Esophagus mucosa (tissue), 1 donor: ENCODE results near the gene PGA5. TPM values are rescaled to one million over a fixed set of nuclear protein-coding genes. Genes with fewer than 3 reads are reported as not detected.
"Not testable (repeated sequence)": the region's sequence is repeated elsewhere in the genome, so short reads cannot be mapped to it uniquely, and the experiment has no call there.

Source experiments
- ATAC-seq: fragments of 200-7000 bp; cut with Tn5 transposase; one replicate; pipeline ENCODE4 v1.9.1; 2020
- total RNA-seq: library from RNA; stranded (reverse); gene quantifications from one replicate; pipeline ENCODE4 v1.2.4, GENCODE V29; 2023
- donor health status: DM: yes; HTN: yes; CAD: no.

PGA5 gene
- not detected for total RNA-seq

- not testable (repeated sequence) for ATAC-seq
Observed at GRCh38 chr11:61240875-61241274, at the start of gene PGA5. Gene PGA5 (plus strand): TSS chr11:61241175. CDS start chr11:61241227, 52 bp downstream.

- no peak for ATAC-seq
Observed at GRCh38 chr11:61193596-61193995, 47.4 kb upstream of the PGA5 start.

- no peak for ATAC-seq
Observed at GRCh38 chr11:61194169-61194671, 46.8 kb upstream of the PGA5 start.

GRCh38 chr11:61194981-61195695 is 45.8 kb upstream of the PGA5 start:
- ATAC-seq = no peak

- ATAC-seq = no peak
Observed at GRCh38 chr11:61195719-61196118, 45.3 kb upstream of the PGA5 start.

- no peak for ATAC-seq
Observed at GRCh38 chr11:61198361-61198760, 42.6 kb upstream of the PGA5 start.

- ATAC-seq = no peak
Observed at GRCh38 chr11:61198948-61199523, 41.9 kb upstream of the PGA5 start.

- ATAC-seq = no peak
Observed at GRCh38 chr11:61201476-61201875, 39.5 kb upstream of the PGA5 start.

GRCh38 chr11:61202950-61203746 is 37.8 kb upstream of the PGA5 start, which contains the start of gene PGA3:
Gene PGA3 (plus strand): TSS chr11:61203515. CDS start chr11:61203565, 50 bp downstream.
- ATAC-seq = not testable (repeated sequence)

- ATAC-seq = not testable (repeated sequence)
Observed at GRCh38 chr11:61203873-61204272, 37.1 kb upstream of the PGA5 start.

- not testable (repeated sequence) for ATAC-seq
Observed at GRCh38 chr11:61204502-61205059, 36.4 kb upstream of the PGA5 start.

GRCh38 chr11:61207636-61208310 is 33.2 kb upstream of the PGA5 start:
- not testable (repeated sequence) for ATAC-seq

- not testable (repeated sequence) for ATAC-seq
Observed at GRCh38 chr11:61210629-61211028, 30.3 kb upstream of the PGA5 start.

- ATAC-seq = not testable (repeated sequence)
Observed at GRCh38 chr11:61211327-61211952, 29.5 kb upstream of the PGA5 start.

GRCh38 chr11:61212202-61212601 is 28.8 kb upstream of the PGA5 start:
- ATAC-seq = not testable (repeated sequence)

GRCh38 chr11:61213711-61214324 is 27.2 kb upstream of the PGA5 start:
- ATAC-seq = not testable (repeated sequence)

- not testable (repeated sequence) for ATAC-seq
Observed at GRCh38 chr11:61218306-61218705, 22.7 kb upstream of the PGA5 start.

GRCh38 chr11:61219016-61219415 is 22.0 kb upstream of the PGA5 start:
- ATAC-seq = not testable (repeated sequence)

GRCh38 chr11:61222047-61222446 is 18.9 kb upstream of the PGA5 start, which contains the start of gene PGA4:
Gene PGA4 (plus strand): TSS chr11:61222347. CDS start chr11:61222401, 54 bp downstream.
- not testable (repeated sequence) for ATAC-seq

- not testable (repeated sequence) for ATAC-seq
Observed at GRCh38 chr11:61222692-61223091, 18.3 kb upstream of the PGA5 start.
